Measurements from ENCODE around the gene PFKP.

The PFKP gene

GRCh38 chr10:3074985-3075600, 7.7 kb downstream of the PFKP start:
- no peaks in the 10 kb centered on the region for H3K27me3 ChIP-seq (ENCODE audit: control insufficient read depth, low read length)
- peaks cover 98% of the 10 kb centered on the region for H3K79me2 ChIP-seq (ENCODE audit: control insufficient read depth, low read length)
- H3K4me1 ChIP-seq (ENCODE audit: control insufficient read depth, low read length): peaks cover 30% of the 10 kb centered on the region
- no peak overlapping the region for H3K4me3 ChIP-seq (ENCODE audit: low read length)
- no peak overlapping the region for H3K27ac ChIP-seq (ENCODE audit: low read depth, low read length)
- H3K4me2 ChIP-seq (ENCODE audit: low read length): no peak overlapping the region
- no peaks in the 10 kb centered on the region; the same call in 1 of the 2 replicates for H3F3A ChIP-seq (ENCODE audit: control insufficient read depth, insufficient read depth)
- TF ChIP-seq EZH2phosphoT487 (IDR thresholded peaks at IDR 0.05; ENCODE audit: borderline replicate concordance, low read length) (no peak), CTCF (IDR thresholded peaks at IDR 0.05; ENCODE audit: low read depth, low read length, poor library complexity, severe bottlenecking) (no peak)
- H3K9me3 ChIP-seq (ENCODE audit: control insufficient read depth, insufficient read depth, low read length): no peaks in the 10 kb centered on the region
- H3K36me3 ChIP-seq (ENCODE audit: control insufficient read depth, low read length): peaks cover 82% of the 10 kb centered on the region
- peaks cover 70% of the 10 kb centered on the region for H4K20me1 ChIP-seq (ENCODE audit: control insufficient read depth, insufficient read depth, low read depth, low read length)
- H3K9me2 ChIP-seq (replicated peaks; ENCODE audit: control insufficient read depth, low read length): no peaks in the 10 kb centered on the region

- no peaks in the 10 kb centered on the region for H3K27me3 ChIP-seq (ENCODE audit: control insufficient read depth, low read length)
- H3K9me3 ChIP-seq (ENCODE audit: control insufficient read depth, insufficient read depth, low read length): no peaks in the 10 kb centered on the region
- H4K20me1 ChIP-seq (ENCODE audit: control insufficient read depth, insufficient read depth, low read depth, low read length): peaks cover 61% of the 10 kb centered on the region
- H3K4me2 ChIP-seq (ENCODE audit: low read length): no peak overlapping the region
- H3K36me3 ChIP-seq (ENCODE audit: control insufficient read depth, low read length): peaks cover 76% of the 10 kb centered on the region
- peaks cover 24% of the 10 kb centered on the region for H3K4me1 ChIP-seq (ENCODE audit: control insufficient read depth, low read length)
- no peaks in the 10 kb centered on the region for H3K9me2 ChIP-seq (replicated peaks; ENCODE audit: control insufficient read depth, low read length)
- H3F3A ChIP-seq (ENCODE audit: control insufficient read depth, insufficient read depth): no peaks in the 10 kb centered on the region; the same call in 1 of the 2 replicates
- H3K27ac ChIP-seq (ENCODE audit: low read depth, low read length): no peak overlapping the region
- peaks cover 97% of the 10 kb centered on the region for H3K79me2 ChIP-seq (ENCODE audit: control insufficient read depth, low read length)
- H3K4me3 ChIP-seq (ENCODE audit: low read length): no peak overlapping the region
- TF ChIP-seq EZH2phosphoT487 (IDR thresholded peaks at IDR 0.05; ENCODE audit: borderline replicate concordance, low read length) (no peak), CTCF (IDR thresholded peaks at IDR 0.05; ENCODE audit: low read depth, low read length, poor library complexity, severe bottlenecking) (no peak)
Observed at GRCh38 chr10:3076138-3076537, 8.8 kb downstream of the PFKP start.

GRCh38 chr10:3077509-3077908, 10.2 kb downstream of the PFKP start:
- Histone ChIP-seq H3K36me3 (ENCODE audit: control insufficient read depth, low read length) (peaks cover 76% of the 10 kb centered on the region), H3K27me3 (ENCODE audit: control insufficient read depth, low read length) (no peaks in the 10 kb centered on the region), H3K4me3 (ENCODE audit: low read length) (no peak overlapping the region), H3F3A (ENCODE audit: control insufficient read depth, insufficient read depth) (no peaks in the 10 kb centered on the region), H3K4me1 (ENCODE audit: control insufficient read depth, low read length) (peaks cover 15% of the 10 kb centered on the region), H3K27ac (ENCODE audit: low read depth, low read length) (no peak overlapping the region), H3K79me2 (ENCODE audit: control insufficient read depth, low read length) (peaks cover 97% of the 10 kb centered on the region), H3K9me3 (ENCODE audit: control insufficient read depth, insufficient read depth, low read length) (no peaks in the 10 kb centered on the region), H3K9me2 (replicated peaks; ENCODE audit: control insufficient read depth, low read length) (no peaks in the 10 kb centered on the region), H4K20me1 (ENCODE audit: control insufficient read depth, insufficient read depth, low read depth, low read length) (peaks cover 48% of the 10 kb centered on the region), H3K4me2 (ENCODE audit: low read length) (no peak overlapping the region)
- no peak for TF ChIP-seq EZH2phosphoT487 (IDR thresholded peaks at IDR 0.05; ENCODE audit: borderline replicate concordance, low read length)
- no peak for TF ChIP-seq CTCF (IDR thresholded peaks at IDR 0.05; ENCODE audit: low read depth, low read length, poor library complexity, severe bottlenecking)

All from DOHH2 (cell line).